Memory B cell (primary cell): ENCODE data around the gene GABRG3.

Experiments used
- ATAC-seq: fragments of 150-1000 bp; cut with Tn5 transposase; 2 replicates; pipeline ENCODE4 v1.10.0; 2021; ENCODE audit warnings: low read depth, mild to moderate bottlenecking, moderate library complexity
- DNase-seq, 2 donors: peaks; one replicate each; pipeline ENCODE4 v3.0.0; 2022; ENCODE audit warnings: low spot score in 2 of 2
- H3K27ac Mint-ChIP-seq: one replicate; pipeline ENCODE4 v1.8.0; 2022; ENCODE audit warnings: mild to moderate bottlenecking, moderate library complexity, mixed read lengths
- H3K27me3 Mint-ChIP-seq: one replicate; pipeline ENCODE4 v1.8.0; 2022; ENCODE audit warnings: mixed read lengths
- H3K36me3 Mint-ChIP-seq: one replicate; pipeline ENCODE4 v1.8.0; 2022; ENCODE audit warnings: mild to moderate bottlenecking, mixed read lengths
- H3K4me1 Mint-ChIP-seq: one replicate; pipeline ENCODE4 v1.8.0; 2022; ENCODE audit warnings: mixed read lengths
- H3K4me3 Mint-ChIP-seq: one replicate; pipeline ENCODE4 v1.8.0; 2022; ENCODE audit warnings: mild to moderate bottlenecking, moderate library complexity, mixed read lengths
- H3K9me3 Mint-ChIP-seq: one replicate; pipeline ENCODE4 v1.8.0; 2022; ENCODE audit warnings: mixed read lengths

The GABRG3 gene

DNA sequence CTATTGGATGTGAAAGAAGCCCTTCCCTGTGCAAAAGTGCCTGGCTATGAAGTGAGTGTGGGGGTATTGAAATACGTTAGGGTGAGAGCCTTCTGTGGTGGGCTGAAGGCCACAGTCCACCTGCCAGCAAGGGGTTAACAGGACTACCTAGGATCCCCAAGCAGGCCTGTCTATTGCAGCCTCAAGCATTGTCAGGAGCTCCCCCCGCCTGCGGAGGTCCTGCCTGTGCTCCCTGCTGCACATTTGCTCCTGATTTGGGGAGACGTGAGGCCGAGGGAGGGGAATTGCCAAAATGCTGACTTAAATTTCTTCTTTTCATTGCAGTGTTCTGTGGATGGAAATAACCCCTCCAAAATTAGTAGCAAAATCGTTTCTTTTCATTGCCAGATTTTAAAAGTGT lies 56.2 kb downstream of the GABRG3 start:
- Mint-ChIP-seq H3K27ac (no peak overlapping the region), H3K4me1 (no peaks in the 10 kb centered on the region), H3K9me3 (no peaks in the 10 kb centered on the region), H3K4me3 (no peak overlapping the region), H3K36me3 (no peaks in the 10 kb centered on the region), H3K27me3 (no peaks in the 10 kb centered on the region)
- no peak for ATAC-seq
- DNase-seq: no peak

DNA sequence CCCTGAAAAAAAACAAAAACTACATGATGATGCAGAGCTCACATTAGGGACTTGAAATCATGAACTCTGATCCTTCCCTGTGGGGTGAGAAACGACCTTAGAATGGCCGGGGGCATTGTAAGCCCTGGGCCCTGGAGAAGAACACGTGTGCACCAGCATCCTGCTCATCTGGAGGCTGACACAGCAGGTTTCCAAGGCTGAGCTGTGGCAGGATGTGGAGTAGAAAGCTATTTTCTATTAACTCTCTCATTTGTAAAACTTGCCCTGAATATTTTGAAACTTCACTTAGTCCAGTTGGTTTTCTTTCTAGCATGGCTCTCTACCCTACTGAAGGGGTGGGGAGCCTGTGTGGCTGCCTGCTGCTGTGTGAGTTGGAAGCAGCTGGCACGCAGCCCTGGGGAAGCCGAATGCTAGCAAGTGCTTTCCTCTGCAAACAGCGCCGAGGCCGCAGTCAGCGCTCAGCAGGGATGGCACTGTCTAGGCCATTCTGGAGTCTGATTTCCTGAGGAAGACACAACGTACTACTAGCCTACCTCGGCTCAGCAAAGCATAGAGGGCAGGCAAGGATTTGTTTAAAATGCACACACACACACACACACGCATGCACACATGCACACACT lies 58.0 kb downstream of the GABRG3 start:
- Mint-ChIP-seq H3K36me3 (no peaks in the 10 kb centered on the region), H3K4me3 (no peak overlapping the region), H3K9me3 (no peaks in the 10 kb centered on the region), H3K27me3 (no peaks in the 10 kb centered on the region), H3K27ac (no peak overlapping the region), H3K4me1 (no peaks in the 10 kb centered on the region)
- no peak for DNase-seq
- no peak for ATAC-seq

DNA sequence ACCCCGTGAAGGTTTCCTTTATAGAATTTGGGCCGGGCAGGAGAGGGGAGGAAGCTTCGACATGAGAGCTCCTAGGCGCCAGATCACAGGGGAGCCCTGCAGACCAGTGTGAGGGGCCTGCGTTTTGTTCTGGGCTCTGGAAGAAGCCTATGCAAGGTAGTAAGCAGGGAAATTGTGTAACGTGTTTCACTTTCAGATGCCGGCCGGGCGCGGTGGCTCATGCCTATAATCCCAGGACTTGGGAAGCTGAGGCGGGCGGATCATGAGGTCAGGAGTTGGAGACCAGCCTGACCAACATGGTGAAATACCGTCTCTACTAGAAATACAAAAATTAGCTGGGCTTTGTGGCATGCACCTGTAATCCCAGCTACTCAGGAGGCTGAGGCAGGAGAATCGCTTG lies 65.2 kb downstream of the GABRG3 start:
- Mint-ChIP-seq H3K27me3 (no peaks in the 10 kb centered on the region), H3K4me1 (no peaks in the 10 kb centered on the region), H3K4me3 (no peak overlapping the region), H3K9me3 (no peaks in the 10 kb centered on the region), H3K27ac (no peak overlapping the region), H3K36me3 (no peaks in the 10 kb centered on the region)
- ATAC-seq (no peak), DNase-seq (no peak)

DNA sequence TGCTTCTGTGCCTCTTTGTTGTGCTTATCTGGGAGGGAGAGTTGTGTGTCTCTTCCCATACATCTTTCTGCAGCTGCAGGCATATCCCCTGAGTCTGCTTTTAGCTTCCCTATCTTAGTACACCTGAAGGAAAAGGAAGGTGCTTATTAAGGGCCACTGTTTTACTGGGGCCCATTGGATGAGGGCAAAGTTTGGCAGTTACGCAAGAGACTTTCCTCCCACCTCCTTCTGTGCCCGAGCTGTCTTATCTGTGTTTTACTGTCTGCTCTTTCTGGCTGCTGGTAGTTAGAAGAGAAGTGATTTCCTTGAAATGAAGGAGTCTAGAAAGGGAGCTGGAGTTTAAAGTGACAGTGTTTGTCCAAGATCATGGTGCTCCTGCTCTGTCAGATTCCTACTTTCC lies 66.5 kb downstream of the GABRG3 start:
- Mint-ChIP-seq H3K36me3 (no peaks in the 10 kb centered on the region), H3K27ac (no peak overlapping the region), H3K27me3 (no peaks in the 10 kb centered on the region), H3K9me3 (no peaks in the 10 kb centered on the region), H3K4me1 (no peaks in the 10 kb centered on the region), H3K4me3 (no peak overlapping the region)
- no peak for ATAC-seq
- DNase-seq: no peak

DNA sequence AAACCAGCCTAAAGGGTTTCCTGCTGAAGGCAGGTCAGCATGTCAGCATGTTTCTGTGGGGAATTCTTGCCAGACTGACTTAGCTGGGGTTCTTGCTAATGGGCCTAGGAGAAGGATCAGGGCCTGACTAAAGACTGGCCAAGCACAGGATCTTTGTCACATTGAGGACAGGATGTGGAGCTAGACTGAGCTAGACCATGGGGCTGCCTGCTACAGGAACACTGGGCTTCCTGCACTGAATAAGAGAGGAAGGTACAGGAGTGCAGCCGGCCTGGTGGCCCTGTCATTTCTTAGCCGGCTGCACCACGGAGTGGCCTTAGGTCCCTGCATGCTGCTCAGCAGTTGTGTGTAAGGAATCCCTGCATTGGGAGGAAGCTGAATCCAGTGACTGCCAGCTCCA lies 68.2 kb downstream of the GABRG3 start:
- no peaks in the 10 kb centered on the region for H3K9me3 Mint-ChIP-seq
- no peak overlapping the region for H3K27ac Mint-ChIP-seq
- ATAC-seq (no peak), DNase-seq (no peak)
- no peak overlapping the region for H3K4me3 Mint-ChIP-seq
- H3K27me3 Mint-ChIP-seq: no peaks in the 10 kb centered on the region
- H3K36me3 Mint-ChIP-seq: no peaks in the 10 kb centered on the region
- H3K4me1 Mint-ChIP-seq: no peaks in the 10 kb centered on the region

DNA sequence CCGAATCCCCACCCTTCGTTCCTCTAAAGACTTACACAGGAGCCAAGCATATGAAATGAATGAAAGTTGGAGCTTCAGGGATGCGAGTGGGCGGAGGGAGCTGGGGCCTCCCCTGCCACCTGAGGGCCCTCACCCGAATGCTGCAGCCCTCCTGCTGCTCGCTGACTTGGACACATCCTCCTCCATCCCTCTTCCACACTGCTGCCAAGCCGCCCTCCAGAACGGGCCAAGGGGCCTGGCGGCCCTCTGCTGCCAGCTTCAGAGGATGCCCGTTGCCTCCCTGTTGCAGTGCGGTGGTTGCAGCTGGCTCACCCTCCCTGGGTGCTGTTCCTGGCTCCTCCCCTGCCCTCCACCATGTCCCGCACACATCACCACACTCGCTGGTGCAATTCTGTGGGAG lies 71.2 kb downstream of the GABRG3 start:
- DNase-seq (no peak), ATAC-seq (no peak)
- no peaks in the 10 kb centered on the region for H3K9me3 Mint-ChIP-seq
- H3K4me1 Mint-ChIP-seq: no peaks in the 10 kb centered on the region
- no peaks in the 10 kb centered on the region for H3K36me3 Mint-ChIP-seq
- H3K4me3 Mint-ChIP-seq: no peak overlapping the region
- H3K27ac Mint-ChIP-seq: no peak overlapping the region
- H3K27me3 Mint-ChIP-seq: no peaks in the 10 kb centered on the region

DNA sequence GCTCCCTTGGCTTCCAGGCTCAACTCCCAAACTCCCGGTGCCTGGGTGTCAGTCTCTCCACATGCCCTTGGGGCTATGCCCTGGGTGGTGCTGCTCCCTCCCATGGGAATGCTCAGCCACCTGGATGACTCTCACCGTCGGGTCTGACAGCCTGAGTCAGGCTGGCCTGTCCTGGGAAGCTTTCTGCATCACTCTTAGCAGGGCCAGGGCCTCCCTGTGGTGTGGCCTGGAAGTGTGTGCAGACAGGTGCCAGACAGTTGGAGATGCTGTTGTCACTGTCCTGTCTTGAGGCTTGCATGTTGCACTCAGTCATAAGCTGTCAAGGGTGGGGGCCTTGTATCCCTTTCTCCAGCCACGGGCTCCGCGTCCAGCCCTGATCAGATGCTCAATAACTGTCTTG lies 71.7 kb downstream of the GABRG3 start:
- ATAC-seq: no peak
- no peaks in the 10 kb centered on the region for H3K4me1 Mint-ChIP-seq
- H3K36me3 Mint-ChIP-seq: no peaks in the 10 kb centered on the region
- no peak for DNase-seq
- no peaks in the 10 kb centered on the region for H3K9me3 Mint-ChIP-seq
- H3K27ac Mint-ChIP-seq: no peak overlapping the region
- H3K27me3 Mint-ChIP-seq: no peaks in the 10 kb centered on the region
- no peak overlapping the region for H3K4me3 Mint-ChIP-seq

DNA sequence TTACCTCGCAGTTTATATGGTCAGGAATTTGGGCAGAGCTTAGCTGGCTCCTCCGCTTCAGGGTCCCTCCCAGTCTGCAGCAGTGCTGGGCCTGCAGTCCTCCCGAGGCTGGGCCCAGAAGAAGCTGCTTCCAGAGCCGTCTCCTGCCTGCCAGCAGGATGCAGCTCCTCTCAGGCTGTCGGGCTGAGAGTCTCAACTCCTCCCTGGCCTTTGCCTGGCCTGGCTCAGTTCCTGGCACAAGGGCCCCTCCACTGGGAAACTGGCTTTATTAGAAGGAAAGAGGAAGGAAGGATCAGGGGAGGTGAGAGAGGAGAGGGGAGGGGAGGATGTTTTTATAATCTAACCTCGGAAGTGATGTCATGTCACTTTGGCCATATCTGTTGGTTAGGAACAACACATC lies 72.8 kb downstream of the GABRG3 start:
- Mint-ChIP-seq H3K9me3 (no peaks in the 10 kb centered on the region), H3K4me1 (no peaks in the 10 kb centered on the region), H3K36me3 (no peaks in the 10 kb centered on the region), H3K27ac (no peak overlapping the region), H3K4me3 (no peak overlapping the region), H3K27me3 (no peaks in the 10 kb centered on the region)
- ATAC-seq: no peak
- no peak for DNase-seq

DNA sequence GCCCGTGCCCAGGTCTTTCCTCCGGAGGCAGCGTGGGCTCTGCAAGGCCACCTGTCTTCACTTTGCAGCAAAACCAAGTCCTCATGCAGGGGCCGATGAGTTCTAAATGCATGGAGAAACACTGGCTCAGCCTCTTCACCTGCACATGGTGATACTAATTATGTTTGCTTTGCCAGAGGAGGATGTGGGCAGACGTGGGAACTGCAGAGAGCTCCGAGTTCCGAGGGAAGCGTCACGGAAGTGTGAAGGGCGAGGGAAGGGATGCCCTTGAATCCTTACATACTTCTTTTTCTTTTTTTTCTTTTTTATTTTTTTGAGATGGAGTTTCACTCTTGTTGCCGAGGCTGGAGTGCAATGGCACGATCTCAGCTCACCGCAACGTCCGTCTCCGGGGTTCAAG lies 74.8 kb downstream of the GABRG3 start:
- H3K4me1 Mint-ChIP-seq: no peaks in the 10 kb centered on the region
- no peak overlapping the region for H3K4me3 Mint-ChIP-seq
- H3K27ac Mint-ChIP-seq: no peak overlapping the region
- DNase-seq: no peak
- no peaks in the 10 kb centered on the region for H3K27me3 Mint-ChIP-seq
- H3K36me3 Mint-ChIP-seq: no peaks in the 10 kb centered on the region
- ATAC-seq: no peak
- no peaks in the 10 kb centered on the region for H3K9me3 Mint-ChIP-seq

DNA sequence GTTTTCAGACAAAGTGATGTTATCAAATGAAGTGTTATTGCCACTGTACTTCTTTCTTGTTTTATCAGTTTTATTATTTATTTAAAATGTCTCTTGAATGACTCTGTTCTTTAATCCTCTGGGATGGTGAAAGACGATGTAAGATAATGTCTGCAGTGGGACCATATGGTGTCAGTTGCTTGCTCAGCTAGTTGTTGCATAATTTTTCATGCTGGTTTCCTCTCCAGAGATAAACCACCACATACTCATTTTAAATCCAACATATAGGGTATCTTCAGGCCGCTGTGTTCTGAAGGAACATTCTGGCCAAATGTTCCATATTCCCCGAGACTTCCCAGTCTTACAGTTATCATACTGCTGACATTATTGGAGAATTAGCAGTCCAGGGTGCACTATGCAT lies 75.9 kb downstream of the GABRG3 start:
- Mint-ChIP-seq H3K27ac (no peak overlapping the region), H3K9me3 (no peaks in the 10 kb centered on the region), H3K36me3 (no peaks in the 10 kb centered on the region), H3K4me3 (no peak overlapping the region), H3K27me3 (no peaks in the 10 kb centered on the region), H3K4me1 (no peaks in the 10 kb centered on the region)
- ATAC-seq: no peak
- no peak for DNase-seq

DNA sequence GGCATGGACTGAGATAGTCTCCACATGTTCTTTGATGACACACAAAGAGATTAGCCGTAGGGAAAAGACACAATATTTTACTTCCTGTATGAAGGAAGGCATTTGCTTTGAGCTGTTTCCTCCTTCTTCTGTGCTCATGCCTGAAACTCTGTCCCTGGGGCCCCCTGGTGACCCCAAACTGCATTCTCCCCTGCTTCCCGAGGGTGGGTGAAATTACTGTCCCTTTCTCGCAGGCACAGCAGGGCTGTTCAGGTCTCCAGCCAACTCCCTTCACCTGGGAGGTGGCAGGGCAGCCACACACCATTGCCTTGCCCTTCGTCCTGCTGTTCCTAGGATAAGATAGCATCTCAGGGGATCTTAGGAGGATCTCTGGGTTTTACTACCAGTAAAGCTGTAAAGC lies 79.2 kb downstream of the GABRG3 start:
- no peak for DNase-seq

DNA sequence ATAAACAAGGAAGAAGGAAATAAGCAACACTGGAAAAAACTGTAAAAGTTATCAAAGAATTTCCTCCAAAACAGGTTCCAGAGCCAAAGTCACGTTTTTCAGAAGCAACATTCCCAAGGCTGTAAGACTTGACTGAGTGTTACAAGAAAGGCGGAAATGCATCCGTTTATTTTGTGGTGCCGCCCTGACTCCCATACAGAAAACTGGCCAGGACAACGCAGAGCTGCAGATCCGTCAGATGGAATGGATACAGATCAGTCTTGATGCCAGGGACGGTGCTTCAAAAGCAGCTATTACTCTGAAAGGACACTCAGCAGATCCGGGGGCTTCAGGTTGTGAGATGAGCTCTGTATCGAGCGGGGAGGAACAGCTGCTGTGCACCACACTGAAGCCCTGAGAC lies 83.4 kb downstream of the GABRG3 start:
- Mint-ChIP-seq H3K27ac (no peak overlapping the region), H3K9me3 (peaks cover 3% of the 10 kb centered on the region), H3K4me3 (no peak overlapping the region), H3K27me3 (no peaks in the 10 kb centered on the region), H3K4me1 (no peaks in the 10 kb centered on the region), H3K36me3 (no peaks in the 10 kb centered on the region)
- no peak for ATAC-seq
- DNase-seq: no peak

More for the DNA sequence above, 79.2 kb downstream of the GABRG3 start:
- no peaks in the 10 kb centered on the region for H3K27me3 Mint-ChIP-seq
- peaks cover 3% of the 10 kb centered on the region for H3K9me3 Mint-ChIP-seq
- H3K4me1 Mint-ChIP-seq: no peaks in the 10 kb centered on the region
- H3K36me3 Mint-ChIP-seq: no peaks in the 10 kb centered on the region
- H3K4me3 Mint-ChIP-seq: no peak overlapping the region
- no peak overlapping the region for H3K27ac Mint-ChIP-seq
- ATAC-seq: no peak

DNA sequence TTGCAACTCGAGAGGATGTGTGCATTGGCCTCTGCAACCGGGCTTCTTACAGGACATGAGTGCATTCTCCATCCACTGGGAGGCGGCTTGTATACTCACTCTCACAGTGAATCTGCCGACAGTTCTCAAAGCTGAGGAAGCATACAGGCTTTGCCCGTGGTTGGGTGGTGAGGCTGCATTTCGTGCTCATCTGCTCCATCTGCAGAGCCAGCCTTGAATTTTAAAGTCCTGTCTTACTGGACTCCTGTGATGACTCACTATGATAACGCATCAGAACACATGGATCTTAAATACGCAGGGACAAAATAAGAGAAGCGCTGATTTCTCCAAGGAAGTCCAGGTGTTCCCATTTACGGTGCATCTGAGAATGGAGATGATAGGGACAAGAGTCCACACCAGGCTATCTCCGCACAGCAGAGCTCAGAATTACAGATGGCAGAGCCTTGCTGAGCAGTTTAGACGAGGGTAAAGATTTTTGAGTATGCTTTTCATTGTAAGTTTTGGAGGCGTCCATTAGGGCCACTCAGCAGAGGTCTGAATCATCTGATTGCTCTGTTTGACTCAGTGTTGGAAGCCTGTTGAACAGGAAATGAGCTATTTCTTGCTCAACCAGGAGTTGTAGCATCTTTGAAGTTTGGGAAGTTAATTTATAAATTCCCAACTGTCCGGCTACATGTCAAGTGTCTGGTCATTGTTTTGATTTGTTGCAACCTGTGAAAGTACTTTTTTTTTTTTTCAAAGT lies 87.1 kb downstream of the GABRG3 start:
- no peak for ATAC-seq
- H3K27ac Mint-ChIP-seq: no peak overlapping the region
- DNase-seq: no peak
- H3K4me1 Mint-ChIP-seq: no peaks in the 10 kb centered on the region
- H3K4me3 Mint-ChIP-seq: no peak overlapping the region
- H3K36me3 Mint-ChIP-seq: no peaks in the 10 kb centered on the region
- H3K27me3 Mint-ChIP-seq: no peaks in the 10 kb centered on the region
- peaks cover 2% of the 10 kb centered on the region for H3K9me3 Mint-ChIP-seq

DNA sequence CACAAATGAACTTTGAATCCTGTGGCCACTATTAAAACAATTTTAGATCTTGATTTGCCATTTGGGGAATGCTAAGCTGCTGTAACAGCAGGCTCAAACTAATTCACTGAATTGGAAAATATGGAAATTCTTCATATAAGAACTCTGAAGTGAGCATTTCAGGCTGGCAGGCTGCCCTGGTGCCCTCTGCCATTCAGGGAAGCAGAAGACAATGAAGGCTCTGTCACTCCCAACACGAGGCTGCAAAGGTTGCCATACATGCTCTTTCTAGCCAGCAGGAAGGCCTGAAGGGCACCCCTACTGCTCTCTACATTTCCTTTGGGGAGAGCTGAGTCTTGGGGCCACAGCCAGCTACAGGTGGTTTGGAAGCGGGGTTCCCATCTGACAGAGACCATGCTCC lies 88.0 kb downstream of the GABRG3 start:
- DNase-seq (no peak), ATAC-seq (no peak)
- Mint-ChIP-seq H3K4me1 (no peaks in the 10 kb centered on the region), H3K4me3 (no peak overlapping the region), H3K36me3 (no peaks in the 10 kb centered on the region), H3K27ac (no peak overlapping the region), H3K9me3 (peaks cover 2% of the 10 kb centered on the region), H3K27me3 (no peaks in the 10 kb centered on the region)

DNA sequence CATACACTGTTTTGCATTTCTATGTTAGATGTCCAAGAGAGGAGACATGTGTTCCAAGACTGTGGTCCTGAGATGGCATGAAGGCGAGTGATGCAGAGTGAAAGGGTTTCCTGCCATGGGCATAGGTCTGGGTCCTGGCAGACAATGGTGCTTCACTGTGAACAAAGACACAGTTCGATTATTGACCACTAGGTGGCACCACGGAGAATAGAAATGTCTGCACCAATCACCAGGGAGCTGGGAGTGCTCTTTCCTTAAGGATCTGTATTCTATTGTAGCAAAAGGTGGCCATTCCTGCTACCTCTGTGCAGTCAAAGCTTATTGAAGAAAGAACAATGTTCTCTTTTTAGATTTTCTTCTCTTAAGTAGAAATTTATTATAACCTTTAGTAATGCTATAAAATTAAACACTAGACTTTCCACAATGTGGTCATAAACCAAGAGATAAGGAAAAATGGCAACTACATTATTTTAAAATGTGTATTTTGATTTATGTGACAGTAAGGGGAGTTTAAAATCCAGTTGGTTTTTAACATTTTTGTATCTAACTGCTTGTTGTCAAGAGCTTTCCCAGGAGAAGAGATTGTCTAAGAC lies 88.7 kb downstream of the GABRG3 start:
- DNase-seq (no peak), ATAC-seq (no peak)
- no peaks in the 10 kb centered on the region for H3K27me3 Mint-ChIP-seq
- H3K27ac Mint-ChIP-seq: no peak overlapping the region
- no peaks in the 10 kb centered on the region for H3K9me3 Mint-ChIP-seq
- no peaks in the 10 kb centered on the region for H3K36me3 Mint-ChIP-seq
- H3K4me3 Mint-ChIP-seq: no peak overlapping the region
- no peaks in the 10 kb centered on the region for H3K4me1 Mint-ChIP-seq
